KMS-11 (cell line): ENCODE results near the gene SAP25.
A peak's percentile ranks its signal among the peaks of the same experiment; 100 is the strongest.
"Not testable (repeated sequence)": the region's sequence is repeated elsewhere in the genome, so short reads cannot be mapped to it uniquely, and the experiment has no call there.

Source experiments
- H2AFZ ChIP-seq: fragments of 200-600 bp; sonication (generic); 2 replicates; pipeline ENCODE4 v1.6.1; 2016; ENCODE audit warnings: antibody characterized with exemption, mixed run types, low read depth
- H3K27ac ChIP-seq: fragments of 200-600 bp; sonication (generic); 2 replicates; pipeline ENCODE4 v1.6.1; 2016; ENCODE audit warnings: mild to moderate bottlenecking, mixed run types
- H3K27me3 ChIP-seq: fragments of 200-600 bp; sonication (generic); 2 replicates; pipeline ENCODE4 v1.6.1; 2017; ENCODE audit warnings: mild to moderate bottlenecking, low read depth, mixed run types, moderate library complexity; ENCODE audit not compliant: insufficient read depth
- H3K36me3 ChIP-seq: fragments of 200-600 bp; sonication (generic); 2 replicates; pipeline ENCODE4 v1.6.1; 2017; ENCODE audit warnings: mild to moderate bottlenecking, mixed run types; ENCODE audit not compliant: insufficient read depth
- H3K4me1 ChIP-seq: fragments of 200-600 bp; sonication (generic); 2 replicates; pipeline ENCODE4 v1.6.1; 2016; ENCODE audit warnings: mild to moderate bottlenecking, low read depth, mixed run types; ENCODE audit not compliant: poor library complexity, severe bottlenecking
- H3K4me2 ChIP-seq: fragments of 200-600 bp; sonication (generic); 2 replicates; pipeline ENCODE4 v1.7.0; 2016; ENCODE audit warnings: mild to moderate bottlenecking, mixed run types
- H3K4me3 ChIP-seq: fragments of 200-600 bp; sonication (generic); IDR thresholded peaks from 2 replicates; pipeline ENCODE4 v1.6.1; 2017; ENCODE audit warnings: low read depth, low read length, mixed read lengths; ENCODE audit not compliant: insufficient read depth
- H3K79me2 ChIP-seq: fragments of 200-600 bp; sonication (generic); 2 replicates; pipeline ENCODE4 v1.6.1; 2016; ENCODE audit warnings: low read depth, mixed run types; ENCODE audit not compliant: insufficient read depth
- H3K9ac ChIP-seq: fragments of 200-600 bp; sonication (generic); 2 replicates; pipeline ENCODE4 v1.6.1; 2016; ENCODE audit warnings: mild to moderate bottlenecking, mixed run types
- H4K20me1 ChIP-seq: fragments of 200-600 bp; sonication (generic); 2 replicates; pipeline ENCODE4 v1.6.1; 2016; ENCODE audit warnings: mild to moderate bottlenecking, mixed run types; ENCODE audit not compliant: insufficient read depth
- CTCF ChIP-seq: fragments of 200-600 bp; sonication (generic); conservative IDR thresholded peaks from 2 replicates; pipeline ENCODE4 v1.6.1; 2017; ENCODE audit warnings: low read depth, mild to moderate bottlenecking, antibody characterized with exemption, low read length, moderate library complexity, mixed read lengths

SAP25 gene

GRCh38 chr7:100539436-100540006, 34.2 kb downstream of the SAP25 start:
- H3K27me3 ChIP-seq, result no peaks in the 10 kb centered on the region
- no peaks in the 10 kb centered on the region for H4K20me1 ChIP-seq
- H3K27ac ChIP-seq, result no peak overlapping the region
- no peak for TF ChIP-seq CTCF
- H2AFZ ChIP-seq, result peak overlapping the region; percentile 90
- H3K4me1 ChIP-seq, result peaks cover 15% of the 10 kb centered on the region
- H3K36me3 ChIP-seq, result no peaks in the 10 kb centered on the region
- H3K4me2 ChIP-seq, result peak overlapping the region; percentile 70
- H3K79me2 ChIP-seq, result no peaks in the 10 kb centered on the region
- H3K4me3 ChIP-seq, result no peak overlapping the region
- no peak overlapping the region for H3K9ac ChIP-seq

GRCh38 chr7:100538654-100539435, 34.9 kb downstream of the SAP25 start, which contains the start of gene AGFG2:
TSS of gene AGFG2 (plus strand) at chr7:100539203. CDS start at chr7:100539347, 144 bp downstream.
- H3K36me3 ChIP-seq, result no peaks in the 10 kb centered on the region
- peak within 1 kb of the TSS; percentile 42 for H3K27ac ChIP-seq
- peak within 1 kb of the TSS; percentile 33; the same call in 1 of the 2 replicates for H3K9ac ChIP-seq
- peaks cover 15% of the 10 kb centered on the region for H3K4me1 ChIP-seq
- no peaks in the 10 kb centered on the region for H4K20me1 ChIP-seq
- TF ChIP-seq CTCF, result no peak
- H2AFZ ChIP-seq, result peak within 1 kb of the TSS; percentile 90
- no peaks in the 10 kb centered on the region for H3K79me2 ChIP-seq
- H3K4me2 ChIP-seq, result peak within 1 kb of the TSS; percentile 95
- no peak within 1 kb of the TSS for H3K4me3 ChIP-seq
- H3K27me3 ChIP-seq, result no peaks in the 10 kb centered on the region

- Histone ChIP-seq H3K4me2 (peak overlapping the region; percentile 95), H3K27me3 (no peaks in the 10 kb centered on the region), H4K20me1 (no peaks in the 10 kb centered on the region), H3K27ac (peak overlapping the region; percentile 42), H3K4me1 (peaks cover 15% of the 10 kb centered on the region), H3K9ac (peak overlapping the region; percentile 33; the same call in 1 of the 2 replicates), H2AFZ (peak overlapping the region; percentile 87), H3K4me3 (no peak overlapping the region), H3K79me2 (no peaks in the 10 kb centered on the region), H3K36me3 (no peaks in the 10 kb centered on the region)
- TF ChIP-seq CTCF, result no peak
Observed at GRCh38 chr7:100538348-100538653, 35.4 kb downstream of the SAP25 start.

- H3K79me2 ChIP-seq, result not testable (repeated sequence)
Observed at GRCh38 chr7:100536695-100537094, 37.0 kb downstream of the SAP25 start.

GRCh38 chr7:100535982-100536381, 37.7 kb downstream of the SAP25 start:
- not testable (repeated sequence) for H3K36me3 ChIP-seq, H3K9ac ChIP-seq, H3K27me3 ChIP-seq, H3K4me2 ChIP-seq, H4K20me1 ChIP-seq, H3K79me2 ChIP-seq, H3K4me3 ChIP-seq, H2AFZ ChIP-seq, H3K27ac ChIP-seq
- peaks cover 20% of the 10 kb centered on the region for H3K4me1 ChIP-seq

More at GRCh38 chr7:100536695-100537094, 37.0 kb downstream of the SAP25 start:
- not testable (repeated sequence) for H3K4me3 ChIP-seq, H2AFZ ChIP-seq, H3K4me2 ChIP-seq, H4K20me1 ChIP-seq, H3K27me3 ChIP-seq, H3K36me3 ChIP-seq, H3K9ac ChIP-seq, H3K27ac ChIP-seq
- peaks cover 18% of the 10 kb centered on the region for H3K4me1 ChIP-seq
